RWPE1 (cell line): ENCODE data around the gene SLC7A1.

Experiments
- CTCF ChIA-PET: fragments of 350-600 bp; sonication (Branson Sonifier 250); formaldehyde crosslinking; extraction: SDS; loops from one replicate; lab custom pipeline; 2021; lab: Yijun Ruan, JAX
- POLR2A ChIA-PET: fragments of 400-600 bp; formaldehyde crosslinking; extraction: SDS; loops from one replicate; lab custom pipeline; 2020; ENCODE audit warnings: antibody characterized with exemption; ENCODE audit not compliant: low non-redundant PET; lab: Yijun Ruan, JAX
- DNase-seq: peaks from one replicate; pipeline ENCODE4 v3.0.0; 2012; ENCODE audit warnings: low spot score
- H3K27ac ChIP-seq: fragments of 450-650 bp; 2 replicates; pipeline ENCODE4 v1.5.1; 2017
- CTCF ChIP-seq: fragments of 450-650 bp; conservative IDR thresholded peaks from 2 replicates; pipeline ENCODE4 v1.5.1; 2017; ENCODE audit warnings: low read depth, mild to moderate bottlenecking

Gene SLC7A1

GRCh38 chr13:29613101-29613500 lies 17.6 kb upstream of the SLC7A1 start:
- no peak for TF ChIP-seq CTCF
- no peak overlapping the region for H3K27ac ChIP-seq
- DNase-seq = no peak
- CTCF ChIA-PET = no interaction called here
- POLR2A ChIA-PET = no interaction called here

GRCh38 chr13:29607465-29607864 lies 12.0 kb upstream of the SLC7A1 start:
- DNase-seq = no peak
- POLR2A ChIA-PET = no interaction called here
- CTCF ChIA-PET = no interaction called here
- TF ChIP-seq CTCF = no peak
- H3K27ac ChIP-seq = no peak overlapping the region

- CTCF ChIA-PET = interaction anchor here (0.6 kb wide), 1 partner anchor 34 kb away, joined by 6 read pairs; no protein-coding TSS in a partner anchor
- no peak for TF ChIP-seq CTCF
- DNase-seq = no peak
- POLR2A ChIA-PET = no interaction called here
- H3K27ac ChIP-seq = no peak overlapping the region
Observed at GRCh38 chr13:29605860-29606526, 10.5 kb upstream of the SLC7A1 start.

GRCh38 chr13:29598321-29598720 lies 2.8 kb upstream of the SLC7A1 start:
- POLR2A ChIA-PET = no interaction called here
- no peak for TF ChIP-seq CTCF
- DNase-seq = no peak
- CTCF ChIA-PET = no interaction called here
- H3K27ac ChIP-seq = no peak overlapping the region

- POLR2A ChIA-PET = no interaction called here
- CTCF ChIA-PET = no interaction called here
- no peak for DNase-seq
- no peak for TF ChIP-seq CTCF
- no peak overlapping the region for H3K27ac ChIP-seq
Observed at GRCh38 chr13:29597706-29598105, 2.2 kb upstream of the SLC7A1 start.

GRCh38 chr13:29597246-29597645 lies 1.8 kb upstream of the SLC7A1 start:
- CTCF ChIA-PET = no interaction called here
- POLR2A ChIA-PET = no interaction called here
- no peak for DNase-seq
- no peak overlapping the region for H3K27ac ChIP-seq
- no peak for TF ChIP-seq CTCF
